ENCODE data around the gene SPEM3. TPM values are rescaled to one million over a fixed set of nuclear protein-coding genes. Genes with fewer than 3 reads are reported as not detected.
A peak's percentile ranks its signal among the peaks of the same experiment; 100 is the strongest.

The SPEM3 gene
- total and polyA plus RNA-seq, 2 of the 13 experiments (the other 11 are each of a cell fraction or from before 2014, with no cell fraction given): not detected

GRCh38 chr17:7394452-7395191 is 34.0 kb upstream of the SPEM3 start, which contains the start of gene PLSCR3 (continued):
- TF ChIP-seq ZNF574 (CRISPR knock-in tag; IDR thresholded peaks at IDR 0.05): peak; percentile 75
- TF ChIP-seq HMGXB3 (CRISPR knock-in tag; IDR thresholded peaks at IDR 0.05; ENCODE audit: borderline replicate concordance): no peak
- TF ChIP-seq ETV5 (CRISPR knock-in tag; IDR thresholded peaks at IDR 0.05; ENCODE audit: borderline replicate concordance): peak; percentile 31
- TF ChIP-seq POLR2AphosphoS2 (IDR thresholded peaks at IDR 0.05; ENCODE audit: low read depth, low read length): no peak
- peak; percentile 89; the same call in 1 of the 2 replicates for TF ChIP-seq ZBTB7B (CRISPR knock-in tag; IDR thresholded peaks at IDR 0.05)
- no peak for TF ChIP-seq BHLHE40 (IDR thresholded peaks at IDR 0.05; ENCODE audit: low read length)
- TF ChIP-seq ARID4A (CRISPR knock-in tag; IDR thresholded peaks at IDR 0.05; ENCODE audit: borderline replicate concordance): peak; percentile 51; the same call in 1 of the 2 replicates
- TF ChIP-seq ISL2 (CRISPR knock-in tag; IDR thresholded peaks at IDR 0.05): peak; percentile 27; the same call in 1 of the 2 replicates
- no peak for TF ChIP-seq CAMTA2 (CRISPR knock-in tag; IDR thresholded peaks at IDR 0.05; ENCODE audit: borderline replicate concordance)
- TF ChIP-seq PBX3 (CRISPR knock-in tag; IDR thresholded peaks at IDR 0.05; ENCODE audit: borderline replicate concordance): no peak
- TF ChIP-seq HDAC2 (CRISPR knock-in tag; IDR thresholded peaks at IDR 0.05): no peak; the same call in 1 of the 2 replicates
- no peak for TF ChIP-seq ZNF562 (CRISPR knock-in tag; IDR thresholded peaks at IDR 0.05; ENCODE audit: borderline replicate concordance)
- no peak for TF ChIP-seq SUZ12 (IDR thresholded peaks at IDR 0.05; ENCODE audit: low read depth, low read length)
- no peak for TF ChIP-seq GLMP (CRISPR knock-in tag; IDR thresholded peaks at IDR 0.05; ENCODE audit: borderline replicate concordance)

Data from HepG2 (cell line).